ENCODE measurements around the gene RRP1B.

DNA sequence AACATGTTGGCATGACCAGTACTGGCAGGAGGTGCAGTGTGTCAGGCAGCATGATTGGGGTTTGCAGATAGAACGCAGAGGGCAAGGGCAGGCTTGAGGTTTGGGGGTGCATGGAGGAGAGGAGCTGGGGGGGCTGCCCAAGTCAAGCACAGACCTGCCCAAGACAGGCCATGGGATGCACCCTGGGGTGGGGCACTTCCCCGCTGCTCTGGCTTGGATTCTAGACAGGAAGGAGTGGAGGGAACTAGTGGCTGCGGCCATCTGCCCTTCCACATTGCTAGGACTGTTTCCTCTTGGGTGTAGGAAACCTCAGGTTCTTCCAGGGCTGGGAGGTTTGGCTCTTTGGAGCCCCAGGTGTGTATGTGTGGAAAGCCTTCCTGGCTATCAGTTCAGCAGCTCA is 62.6 kb downstream of the RRP1B start:
- TF ChIP-seq, protein P1, sequence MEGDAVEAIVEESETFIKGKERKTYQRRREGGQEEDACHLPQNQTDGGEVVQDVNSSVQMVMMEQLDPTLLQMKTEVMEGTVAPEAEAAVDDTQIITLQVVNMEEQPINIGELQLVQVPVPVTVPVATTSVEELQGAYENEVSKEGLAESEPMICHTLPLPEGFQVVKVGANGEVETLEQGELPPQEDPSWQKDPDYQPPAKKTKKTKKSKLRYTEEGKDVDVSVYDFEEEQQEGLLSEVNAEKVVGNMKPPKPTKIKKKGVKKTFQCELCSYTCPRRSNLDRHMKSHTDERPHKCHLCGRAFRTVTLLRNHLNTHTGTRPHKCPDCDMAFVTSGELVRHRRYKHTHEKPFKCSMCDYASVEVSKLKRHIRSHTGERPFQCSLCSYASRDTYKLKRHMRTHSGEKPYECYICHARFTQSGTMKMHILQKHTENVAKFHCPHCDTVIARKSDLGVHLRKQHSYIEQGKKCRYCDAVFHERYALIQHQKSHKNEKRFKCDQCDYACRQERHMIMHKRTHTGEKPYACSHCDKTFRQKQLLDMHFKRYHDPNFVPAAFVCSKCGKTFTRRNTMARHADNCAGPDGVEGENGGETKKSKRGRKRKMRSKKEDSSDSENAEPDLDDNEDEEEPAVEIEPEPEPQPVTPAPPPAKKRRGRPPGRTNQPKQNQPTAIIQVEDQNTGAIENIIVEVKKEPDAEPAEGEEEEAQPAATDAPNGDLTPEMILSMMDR (IDR thresholded peaks at IDR 0.05) = no peak
- no peak for TF ChIP-seq POLR2A (IDR thresholded peaks at IDR 0.05)

All from esophagus squamous epithelium (tissue), 4 donors.